ENCODE data around the gene CAMK1D. TPM values are rescaled to one million over a fixed set of nuclear protein-coding genes. Genes with fewer than 3 reads are reported as not detected.
"Not testable (repeated sequence)": the region's sequence is repeated elsewhere in the genome, so short reads cannot be mapped to it uniquely, and the experiment has no call there.

Gene CAMK1D
- total and polyA plus RNA-seq, 9 donors = 1.8 to 11.7 (median 5.5) TPM

- no peaks in the 10 kb centered on the region for H3K36me3 ChIP-seq
- H3K27ac ChIP-seq = no peak overlapping the region
- no peaks in the 10 kb centered on the region for H3K4me1 ChIP-seq (ENCODE audit: insufficient read depth)
- TF ChIP-seq POLR2A (IDR thresholded peaks at IDR 0.05) (no peak), CTCF (IDR thresholded peaks at IDR 0.05) (no peak)
- intact Hi-C loops (cut with DNase I) = no loop called here
- no peak for DNase-seq
- H3K27me3 ChIP-seq = no peaks in the 10 kb centered on the region
- H3K9me3 ChIP-seq = no peaks in the 10 kb centered on the region
- WGBS, 3 donors = 25 to 43% (median 25%) methylated on average over 2 of the region's 2 CpGs
- H3K4me3 ChIP-seq = no peak overlapping the region
These were observed 505.6 kb downstream of the CAMK1D start for GRCh38 chr10:12854988-12855387.

GRCh38 chr10:12862459-12862858, 513.1 kb downstream of the CAMK1D start:
- peaks cover 0 to 3% of the 10 kb centered on the region in 2 donors for H3K9me3 ChIP-seq
- intact Hi-C loops (cut with DNase I) = no loop called here
- WGBS, 3 donors = 73 to 79% (median 78%) methylated on average over 3 of the region's 3 CpGs

GRCh38 chr10:12865515-12865914, 516.2 kb downstream of the CAMK1D start:
- 89 to 93% (median 93%) methylated on average over 6 of the region's 6 CpGs for WGBS, 3 donors
- H3K27me3 ChIP-seq; H3K4me3 ChIP-seq; intact Hi-C loops (cut with DNase I); H3K27ac ChIP-seq; H3K36me3 ChIP-seq; DNase-seq; H3K4me1 ChIP-seq (ENCODE audit: insufficient read depth); H3K9me3 ChIP-seq: not testable (repeated sequence)

More at GRCh38 chr10:12862459-12862858, 513.1 kb downstream of the CAMK1D start:
- no peaks in the 10 kb centered on the region for H3K36me3 ChIP-seq
- H3K27ac ChIP-seq = no peak overlapping the region
- no peaks in the 10 kb centered on the region for H3K4me1 ChIP-seq (ENCODE audit: insufficient read depth)
- H3K4me3 ChIP-seq = no peak overlapping the region
- no peak for DNase-seq
- H3K27me3 ChIP-seq = no peaks in the 10 kb centered on the region
- TF ChIP-seq POLR2A (IDR thresholded peaks at IDR 0.05) (no peak), EP300 (IDR thresholded peaks at IDR 0.05) (no peak), CTCF (IDR thresholded peaks at IDR 0.05) (no peak)

GRCh38 chr10:12868229-12868628, 518.9 kb downstream of the CAMK1D start:
- no peak for TF ChIP-seq CTCF (IDR thresholded peaks at IDR 0.05)
- no peak for TF ChIP-seq EP300 (IDR thresholded peaks at IDR 0.05)
- no peak for TF ChIP-seq POLR2A (IDR thresholded peaks at IDR 0.05)
- no peak overlapping the region for H3K4me3 ChIP-seq
- 61 to 73% (median 64%) methylated on average over 5 of the region's 5 CpGs for WGBS, 3 donors
- no peaks in the 10 kb centered on the region for H3K9me3 ChIP-seq
- peaks cover 6% of the 10 kb centered on the region for H3K4me1 ChIP-seq (ENCODE audit: insufficient read depth)
- H3K27me3 ChIP-seq = no peaks in the 10 kb centered on the region
- no peak overlapping the region for H3K27ac ChIP-seq
- no peak for DNase-seq
- intact Hi-C loops (cut with DNase I) = no loop called here
- H3K36me3 ChIP-seq = no peaks in the 10 kb centered on the region

GRCh38 chr10:12869427-12869826, 520.1 kb downstream of the CAMK1D start:
- intact Hi-C loops (cut with DNase I) = no loop called here
- Histone ChIP-seq H3K4me3 (no peak overlapping the region), H3K27ac (no peak overlapping the region), H3K27me3 (no peaks in the 10 kb centered on the region), H3K9me3 (no peaks in the 10 kb centered on the region), H3K4me1 (ENCODE audit: insufficient read depth) (peaks cover 7% of the 10 kb centered on the region), H3K36me3 (no peaks in the 10 kb centered on the region)
- DNase-seq = no peak
- TF ChIP-seq CTCF (IDR thresholded peaks at IDR 0.05) (no peak), POLR2A (IDR thresholded peaks at IDR 0.05) (no peak)
- 49 to 59% (median 57%) methylated on average over 3 of the region's 3 CpGs for WGBS, 3 donors
